ENCODE measurements around the gene HDAC9.

HDAC9 gene

GRCh38 chr7:18497082-18497481 lies 1.5 kb downstream of the HDAC9 start:
- POLR2A ChIA-PET: no interaction called here
- no peak for DNase-seq (ENCODE audit: low read depth, low spot score)
- CTCF ChIA-PET: interaction anchor here (1.3 to 2.7 kb wide), 3 partner anchors 11 to 144 kb away, joined by 3 to 12 read pairs (median 3); no protein-coding TSS in a partner anchor
- H3K4me3 ChIP-seq (ENCODE audit: low read depth, low read length): peak overlapping the region; percentile 25; the same call in 1 of the 2 replicates
- TF ChIP-seq CTCF (IDR thresholded peaks at IDR 0.05; ENCODE audit: insufficient read depth, low read length, missing control alignments): no peak

- CTCF ChIA-PET: interaction anchor here (1.4 to 2.7 kb wide), 2 partner anchors 11 to 145 kb away, joined by 3 to 12 read pairs; no protein-coding TSS in a partner anchor
- no peak for DNase-seq (ENCODE audit: low read depth, low spot score)
- no peak overlapping the region for H3K4me3 ChIP-seq (ENCODE audit: low read depth, low read length)
- POLR2A ChIA-PET: no interaction called here
- TF ChIP-seq CTCF (IDR thresholded peaks at IDR 0.05; ENCODE audit: insufficient read depth, low read length, missing control alignments): no peak
These were observed 2.3 kb downstream of the HDAC9 start for GRCh38 chr7:18497800-18498199.

GRCh38 chr7:18498341-18498740 lies 2.8 kb downstream of the HDAC9 start:
- CTCF ChIA-PET: interaction anchor here (1.4 to 2.7 kb wide), 2 partner anchors 10 to 146 kb away, joined by 3 to 12 read pairs; no protein-coding TSS in a partner anchor
- H3K4me3 ChIP-seq (ENCODE audit: low read depth, low read length): no peak overlapping the region
- POLR2A ChIA-PET: no interaction called here
- no peak for DNase-seq (ENCODE audit: low read depth, low spot score)
- TF ChIP-seq CTCF (IDR thresholded peaks at IDR 0.05; ENCODE audit: insufficient read depth, low read length, missing control alignments): no peak

- ChIA-PET CTCF (interaction anchor here (1.0 to 2.7 kb wide), 2 partner anchors 9 to 147 kb away, joined by 3 to 12 read pairs; no protein-coding TSS in a partner anchor), POLR2A (no interaction called here)
- TF ChIP-seq CTCF (IDR thresholded peaks at IDR 0.05; ENCODE audit: insufficient read depth, low read length, missing control alignments): no peak
- H3K4me3 ChIP-seq (ENCODE audit: low read depth, low read length): no peak overlapping the region
- no peak for DNase-seq (ENCODE audit: low read depth, low spot score)
These were observed 4.0 kb downstream of the HDAC9 start for GRCh38 chr7:18499407-18500177.

GRCh38 chr7:18503126-18503866 lies 7.7 kb downstream of the HDAC9 start:
- CTCF ChIA-PET: no interaction called here
- DNase-seq (ENCODE audit: low read depth, low spot score): no peak
- POLR2A ChIA-PET: no interaction called here
- no peak overlapping the region for H3K4me3 ChIP-seq (ENCODE audit: low read depth, low read length)
- TF ChIP-seq CTCF (IDR thresholded peaks at IDR 0.05; ENCODE audit: insufficient read depth, low read length, missing control alignments): no peak

- no peak overlapping the region for H3K4me3 ChIP-seq (ENCODE audit: low read depth, low read length)
- DNase-seq (ENCODE audit: low read depth, low spot score): no peak
- ChIA-PET POLR2A (no interaction called here), CTCF (interaction anchor here (1.0 to 1.5 kb wide), 2 partner anchors 19 to 132 kb away, joined by 3 read pairs; no protein-coding TSS in a partner anchor)
- no peak for TF ChIP-seq CTCF (IDR thresholded peaks at IDR 0.05; ENCODE audit: insufficient read depth, low read length, missing control alignments)
These were observed 9.4 kb downstream of the HDAC9 start for GRCh38 chr7:18504965-18505364.

Data from AG04449 (cell line).